GM12878 (cell line): Measurements from ENCODE around the gene LTBP2. TPM values are rescaled to one million over a fixed set of nuclear protein-coding genes. Genes with fewer than 3 reads are reported as not detected.

Experiments used
- ATAC-seq: fragments of 200-7000 bp; cut with Tn5 transposase; 3 replicates; pipeline ENCODE4 v1.9.1; 2020; ENCODE audit warnings: mild to moderate bottlenecking, moderate library complexity
- BruUV-seq: library from RNA; stranded (reverse); fragments of 400-500 nt; replicated peaks from 2 replicates; lab custom pipeline; 2021; lab: Mats Ljungman, UMichigan
- CTCF ChIA-PET: fragments of 300-600 bp; sonication (Branson Sonifier 250); formaldehyde crosslinking; extraction: SDS; loops from one replicate; lab custom pipeline; 2021; ENCODE audit warnings: inconsistent platforms; lab: Yijun Ruan, JAX
- POLR2A ChIA-PET: fragments of 350-600 bp; formaldehyde crosslinking; extraction: SDS; loops from one replicate; lab custom pipeline; 2021; ENCODE audit warnings: inconsistent platforms; lab: Charles Lee
- RAD21 ChIA-PET: fragments of 300-600 bp; sonication (Branson Sonifier 250); formaldehyde crosslinking; loops from one replicate; lab custom pipeline; 2023; ENCODE audit warnings: antibody characterized with exemption; ENCODE audit not compliant: unreplicated experiment; lab: Charles Lee
- SMC1A ChIA-PET: fragments of 300-600 bp; sonication (Branson Sonifier 250); formaldehyde crosslinking; loops from one replicate; lab custom pipeline; 2023; ENCODE audit not compliant: unreplicated experiment, uncharacterized antibody; lab: Charles Lee
- DNase-seq: peaks from one replicate; pipeline ENCODE4 v3.0.0-alpha.2; 2011; ENCODE audit warnings: low read depth, low spot score
- FAIRE-seq: peaks from 3 replicates; lab custom pipeline; 2011; peaks lifted over from hg19 to GRCh38; lab: Jason Lieb, UNC
- H2AFZ ChIP-seq: 2 replicates; pipeline ENCODE4 v1.6.0; 2011; ENCODE audit warnings: low read depth, low read length, control low read depth; ENCODE audit not compliant: control insufficient read depth
- H3K27ac ChIP-seq: 2 replicates; pipeline ENCODE4 v1.5.1; 2011; ENCODE audit warnings: control low read depth; ENCODE audit not compliant: control insufficient read depth, insufficient read depth
- H3K27me3 ChIP-seq, 2 experiments: replicated peaks in 1 of 2; 2 replicates each; pipeline versions ENCODE4 v1.6.0 to v1.6.1; 2011; ENCODE audit warnings: low read length in 1 of 2; ENCODE audit not compliant: control insufficient read depth in 2 of 2, insufficient read depth in 2 of 2
- H3K36me3 ChIP-seq, 2 experiments: 2 replicates each; pipeline ENCODE4 v1.5.1; 2011; ENCODE audit warnings: low read length in 1 of 2; ENCODE audit not compliant: control insufficient read depth in 2 of 2, insufficient read depth in 2 of 2
- H3K4me1 ChIP-seq: 2 replicates; pipeline ENCODE4 v1.6.1; 2011; ENCODE audit warnings: mild to moderate bottlenecking, low read length, moderate library complexity, mixed read lengths; ENCODE audit not compliant: control insufficient read depth, insufficient read depth
- H3K4me2 ChIP-seq: 2 replicates; pipeline ENCODE4 v1.6.0; 2011; ENCODE audit warnings: control low read depth; ENCODE audit not compliant: control insufficient read depth, insufficient read depth
- H3K4me3 ChIP-seq: fragments of 200-600 bp; sonication (generic); 2 replicates; pipeline ENCODE4 v1.5.1; 2016
- H3K79me2 ChIP-seq: 2 replicates; pipeline ENCODE4 v1.6.0; 2011; ENCODE audit warnings: low read length; ENCODE audit not compliant: control insufficient read depth, insufficient read depth
- H3K9ac ChIP-seq: 2 replicates; pipeline ENCODE4 v1.8.0; 2011; ENCODE audit warnings: low read length, control low read depth, mixed read lengths; ENCODE audit not compliant: control insufficient read depth, insufficient read depth
- H3K9me3 ChIP-seq: replicated peaks from 3 replicates; pipeline ENCODE4 v1.5.1; 2011; ENCODE audit warnings: mild to moderate bottlenecking, low read length; ENCODE audit not compliant: control insufficient read depth, insufficient read depth
- H4K20me1 ChIP-seq: 2 replicates; pipeline ENCODE4 v1.6.0; 2011; ENCODE audit not compliant: control insufficient read depth, insufficient read depth
- ATF3 ChIP-seq: IDR thresholded peaks from 2 replicates; pipeline ENCODE4 v1.6.1; 2011; ENCODE audit warnings: low read depth, mild to moderate bottlenecking, low read length, moderate library complexity, borderline replicate concordance; ENCODE audit errors: extremely low read depth
- BRCA1 ChIP-seq: IDR thresholded peaks from 2 replicates; pipeline ENCODE4 v1.6.1; 2011; ENCODE audit warnings: low read depth, low read length, improper control_type of control experiment
- EP300 ChIP-seq, 2 experiments: fragments of 150-350 bp in 1 of 2; IDR thresholded peaks; 2 replicates each; pipeline ENCODE4 v1.6.1; 2011 to 2012; ENCODE audit warnings: low read depth in 2 of 2, low read length in 2 of 2, borderline replicate concordance in 1 of 2, improper control_type of control experiment in 1 of 2, inconsistent platforms in 1 of 2; ENCODE audit not compliant: control insufficient read depth in 1 of 2
- HDAC6 ChIP-seq: fragments of 200-600 bp; sonication (generic); IDR thresholded peaks from one replicate; pipeline ENCODE4 v1.8.0; 2017; ENCODE audit warnings: antibody characterized with exemption; ENCODE audit not compliant: unreplicated experiment
- HDGF ChIP-seq: fragments of 450-650 bp; IDR thresholded peaks from 2 replicates; pipeline ENCODE4 v1.6.1; 2016; ENCODE audit warnings: antibody characterized with exemption
- IKZF1 ChIP-seq: fragments of 450-650 bp; conservative IDR thresholded peaks from 2 replicates; pipeline ENCODE4 v1.6.1; 2017; ENCODE audit warnings: antibody characterized with exemption, mild to moderate bottlenecking
- NFYB ChIP-seq: IDR thresholded peaks from 2 replicates; pipeline ENCODE4 v1.6.1; 2011; ENCODE audit warnings: low read depth, mild to moderate bottlenecking, low read length, improper control_type of control experiment, moderate library complexity; ENCODE audit not compliant: insufficient read depth
- NR2F1 ChIP-seq: fragments of 450-650 bp; conservative IDR thresholded peaks from 2 replicates; pipeline ENCODE4 v1.6.1; 2017; ENCODE audit warnings: mild to moderate bottlenecking
- RFX5 ChIP-seq: IDR thresholded peaks from 2 replicates; pipeline ENCODE4 v1.6.1; 2011; ENCODE audit warnings: low read depth, low read length, improper control_type of control experiment
- SIN3A ChIP-seq: IDR thresholded peaks from 2 replicates; pipeline ENCODE4 v1.6.1; 2012; ENCODE audit warnings: low read depth, low read length, improper control_type of control experiment
- SMAD1 ChIP-seq: fragments of 450-650 bp; IDR thresholded peaks from 2 replicates; pipeline ENCODE4 v1.6.1; 2018; ENCODE audit warnings: mild to moderate bottlenecking, low read depth; ENCODE audit not compliant: partially characterized antibody
- SREBF1 ChIP-seq: IDR thresholded peaks from 2 replicates; pipeline ENCODE4 v1.6.1; 2012; ENCODE audit warnings: mild to moderate bottlenecking, low read length
- TBL1XR1 ChIP-seq: IDR thresholded peaks from 2 replicates; pipeline ENCODE4 v1.6.1; 2012; ENCODE audit warnings: low read depth, low read length, improper control_type of control experiment
- ZBTB11 ChIP-seq: fragments of 450-650 bp; formaldehyde crosslinking; IDR thresholded peaks from 2 replicates; pipeline ENCODE4 v1.5.0; 2022; ENCODE audit warnings: mild to moderate bottlenecking, missing genetic modification characterization
- WGBS: methylation state at CpG from one replicate; pipeline ENCODE4 v1.1.6; 2016; ENCODE audit warnings: low lambda C conversion rate; ENCODE audit not compliant: insufficient replicate concordance, insufficient coverage; ENCODE audit errors: missing lambda C conversion rate; 5-methylcytosine and 5-hydroxymethylcytosine counted together
- in situ Hi-C: fragments of 300-500 bp; cut with MboI; formaldehyde crosslinking; loops from 9 replicates; pipeline ENCODE4 v1.14.3; 2018; ENCODE audit warnings: mixed read lengths
- intact Hi-C: fragments of 100-400 bp; cut with micrococcal nuclease; formaldehyde crosslinking; loops from one replicate; pipeline ENCODE4 v1.14.2; 2022; ENCODE audit not compliant: unreplicated experiment
- polyA plus RNA-seq, 11 experiments: library from polyadenylated mRNA; depleted of rRNA in 4 of 11; unstranded in 6 of 11; stranded (reverse) in 5 of 11; fragments of >200 nt; fragmentation: Nextera tagmentation in 4 of 11; fragmentation: Illumina TruSeq in 1 of 11; extraction: Ambion mirVana in 4 of 11; extraction: Trizol in 1 of 11; gene quantifications; 1 replicate in 1 of 11; 2 replicates in 10 of 11; pipeline versions ENCODE4 v1.2.1 to v1.2.3, GENCODE V29; 2011 to 2016; ENCODE audit warnings: inconsistent platforms in 2 of 11, missing spikeins in 2 of 11, low read depth in 1 of 11
- total RNA-seq, 4 experiments: library from RNA; depleted of rRNA in 3 of 4; stranded (reverse); fragments of >200 nt in 3 of 4; fragmentation: Illumina TruSeq in 1 of 4; extraction: Trizol in 1 of 4; gene quantifications; 2 replicates each; pipeline versions ENCODE4 v1.2.1 to v1.2.3, GENCODE V29; 2013 to 2021
- TF ChIP-seq, protein P1 (sequence below): fragments of 450-650 bp; IDR thresholded peaks from 2 replicates; pipeline ENCODE4 v1.6.1; 2017; ENCODE audit warnings: low read depth, mild to moderate bottlenecking, moderate library complexity
- TF ChIP-seq, protein P2 (sequence below): fragments of 450-650 bp; IDR thresholded peaks from 2 replicates; pipeline ENCODE4 v1.6.1; 2017; ENCODE audit warnings: antibody characterized with exemption, mild to moderate bottlenecking, moderate library complexity

The LTBP2 gene
- total and polyA plus RNA-seq, 10 of the 15 experiments (the other 5 are each of a cell fraction or from before 2014, with no cell fraction given) = 0.03 to 0.23 (median 0.06) TPM; not detected in 1

DNA sequence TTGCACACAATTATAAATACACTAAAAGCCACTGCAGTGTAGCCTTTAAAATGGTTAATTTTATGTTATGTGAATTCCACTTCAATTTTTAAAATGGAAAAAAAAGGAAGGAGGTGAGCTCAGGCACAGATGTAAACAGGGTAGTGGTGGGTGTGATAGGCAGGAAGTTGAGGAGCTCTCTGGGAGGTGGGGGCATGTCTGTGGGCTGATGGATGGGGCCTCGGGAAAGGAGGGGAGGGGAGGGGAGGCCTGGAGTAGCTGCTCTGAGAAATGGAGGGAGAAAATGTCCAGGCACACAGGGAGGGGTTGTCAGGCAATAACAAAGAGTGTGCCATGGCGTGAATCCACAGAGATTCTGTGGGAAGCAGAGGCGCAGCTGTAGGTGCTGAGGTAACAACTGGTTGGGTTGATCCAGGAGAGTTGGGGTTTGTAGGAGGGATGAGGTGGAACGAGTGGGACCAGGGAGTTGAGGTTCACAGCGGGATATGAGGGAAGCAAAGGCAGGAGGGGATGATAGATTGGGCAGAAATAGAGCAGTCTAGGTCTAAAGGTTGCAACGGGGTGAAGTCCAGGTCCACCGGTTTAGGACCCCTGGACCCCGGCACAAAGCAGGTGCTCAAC is 57.2 kb downstream of the LTBP2 start:
- no peak overlapping the region for H2AFZ ChIP-seq
- H4K20me1 ChIP-seq = no peaks in the 10 kb centered on the region
- peaks cover 0 to 1% of the 10 kb centered on the region in 2 experiments; a peak in 2 of 4 replicates for H3K27me3 ChIP-seq
- no peak overlapping the region for H3K27ac ChIP-seq
- FAIRE-seq = no peak
- in situ Hi-C loops (no loop called here), intact Hi-C loops (no loop called here)
- no peaks in the 10 kb centered on the region for H3K9me3 ChIP-seq
- no peak for DNase-seq
- BruUV-seq = no TSS peak
- H3K4me2 ChIP-seq = no peak overlapping the region
- H3K79me2 ChIP-seq = no peaks in the 10 kb centered on the region
- no peaks in the 10 kb centered on the region for H3K4me1 ChIP-seq
- no peak overlapping the region for H3K9ac ChIP-seq
- no peak overlapping the region for H3K4me3 ChIP-seq
- no peak for ATAC-seq
- H3K36me3 ChIP-seq = no peaks in the 10 kb centered on the region
- CTCF ChIA-PET = interaction anchor here (0.6 to 0.7 kb wide), 2 partner anchors 75 to 131 kb away, joined by 3 to 4 read pairs; no protein-coding TSS in a partner anchor
- RAD21 ChIA-PET = no interaction called here
- SMC1A ChIA-PET = no interaction called here
- POLR2A ChIA-PET = interaction anchor here (0.7 kb wide), 1 partner anchor 39 kb away, joined by 5 read pairs; no protein-coding TSS in a partner anchor
- WGBS = 31% methylated on average over 8 of the region's 8 CpGs
- no peak for TF ChIP-seq ATF3
- no peak for TF ChIP-seq BRCA1
- TF ChIP-seq HDGF = no peak
- no peak for TF ChIP-seq SMAD1
- no peak for TF ChIP-seq RFX5
- TF ChIP-seq EP300 (IDR thresholded peaks at IDR 0.05; ENCODE audit: borderline replicate concordance in 1 of 2, control insufficient read depth in 1 of 2, low read depth in 2 of 2, low read length in 2 of 2) = no peak
- TF ChIP-seq, protein P1, sequence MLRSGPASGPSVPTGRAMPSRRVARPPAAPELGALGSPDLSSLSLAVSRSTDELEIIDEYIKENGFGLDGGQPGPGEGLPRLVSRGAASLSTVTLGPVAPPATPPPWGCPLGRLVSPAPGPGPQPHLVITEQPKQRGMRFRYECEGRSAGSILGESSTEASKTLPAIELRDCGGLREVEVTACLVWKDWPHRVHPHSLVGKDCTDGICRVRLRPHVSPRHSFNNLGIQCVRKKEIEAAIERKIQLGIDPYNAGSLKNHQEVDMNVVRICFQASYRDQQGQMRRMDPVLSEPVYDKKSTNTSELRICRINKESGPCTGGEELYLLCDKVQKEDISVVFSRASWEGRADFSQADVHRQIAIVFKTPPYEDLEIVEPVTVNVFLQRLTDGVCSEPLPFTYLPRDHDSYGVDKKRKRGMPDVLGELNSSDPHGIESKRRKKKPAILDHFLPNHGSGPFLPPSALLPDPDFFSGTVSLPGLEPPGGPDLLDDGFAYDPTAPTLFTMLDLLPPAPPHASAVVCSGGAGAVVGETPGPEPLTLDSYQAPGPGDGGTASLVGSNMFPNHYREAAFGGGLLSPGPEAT = no peak
- TF ChIP-seq TBL1XR1 = no peak
- TF ChIP-seq, protein P2, sequence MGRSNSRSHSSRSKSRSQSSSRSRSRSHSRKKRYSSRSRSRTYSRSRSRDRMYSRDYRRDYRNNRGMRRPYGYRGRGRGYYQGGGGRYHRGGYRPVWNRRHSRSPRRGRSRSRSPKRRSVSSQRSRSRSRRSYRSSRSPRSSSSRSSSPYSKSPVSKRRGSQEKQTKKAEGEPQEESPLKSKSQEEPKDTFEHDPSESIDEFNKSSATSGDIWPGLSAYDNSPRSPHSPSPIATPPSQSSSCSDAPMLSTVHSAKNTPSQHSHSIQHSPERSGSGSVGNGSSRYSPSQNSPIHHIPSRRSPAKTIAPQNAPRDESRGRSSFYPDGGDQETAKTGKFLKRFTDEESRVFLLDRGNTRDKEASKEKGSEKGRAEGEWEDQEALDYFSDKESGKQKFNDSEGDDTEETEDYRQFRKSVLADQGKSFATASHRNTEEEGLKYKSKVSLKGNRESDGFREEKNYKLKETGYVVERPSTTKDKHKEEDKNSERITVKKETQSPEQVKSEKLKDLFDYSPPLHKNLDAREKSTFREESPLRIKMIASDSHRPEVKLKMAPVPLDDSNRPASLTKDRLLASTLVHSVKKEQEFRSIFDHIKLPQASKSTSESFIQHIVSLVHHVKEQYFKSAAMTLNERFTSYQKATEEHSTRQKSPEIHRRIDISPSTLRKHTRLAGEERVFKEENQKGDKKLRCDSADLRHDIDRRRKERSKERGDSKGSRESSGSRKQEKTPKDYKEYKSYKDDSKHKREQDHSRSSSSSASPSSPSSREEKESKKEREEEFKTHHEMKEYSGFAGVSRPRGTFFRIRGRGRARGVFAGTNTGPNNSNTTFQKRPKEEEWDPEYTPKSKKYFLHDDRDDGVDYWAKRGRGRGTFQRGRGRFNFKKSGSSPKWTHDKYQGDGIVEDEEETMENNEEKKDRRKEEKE = no peak
- no peak for TF ChIP-seq NR2F1
- no peak for TF ChIP-seq SREBF1
- no peak for TF ChIP-seq HDAC6
- no peak for TF ChIP-seq SIN3A
- no peak for TF ChIP-seq NFYB
- TF ChIP-seq IKZF1 = no peak
- no peak for TF ChIP-seq ZBTB11 (CRISPR knock-in tag)
